ENCODE measurements around the gene ARHGAP6.
"Not testable (repeated sequence)": the region's sequence is repeated elsewhere in the genome, so short reads cannot be mapped to it uniquely, and the experiment has no call there.

Gene ARHGAP6

GRCh38 chrX:11381464-11381863, 284.3 kb downstream of the ARHGAP6 start:
- H3K27me3 Mint-ChIP-seq, result no peaks in the 10 kb centered on the region
- no peak overlapping the region for H3K27ac Mint-ChIP-seq
- no peaks in the 10 kb centered on the region for H3K4me1 Mint-ChIP-seq (ENCODE audit: low read depth)
- H3K36me3 Mint-ChIP-seq (ENCODE audit: low read depth), result no peaks in the 10 kb centered on the region
- H3K4me3 Mint-ChIP-seq, result no peak overlapping the region
- no peaks in the 10 kb centered on the region for H3K9me3 Mint-ChIP-seq

GRCh38 chrX:11380187-11380844, 285.4 kb downstream of the ARHGAP6 start:
- no peak overlapping the region for H3K27ac Mint-ChIP-seq
- H3K36me3 Mint-ChIP-seq (ENCODE audit: low read depth), result no peaks in the 10 kb centered on the region
- H3K9me3 Mint-ChIP-seq, result no peaks in the 10 kb centered on the region
- H3K4me3 Mint-ChIP-seq, result no peak overlapping the region
- no peaks in the 10 kb centered on the region for H3K4me1 Mint-ChIP-seq (ENCODE audit: low read depth)
- H3K27me3 Mint-ChIP-seq, result no peaks in the 10 kb centered on the region

- H3K4me3 Mint-ChIP-seq, result no peak overlapping the region
- H3K27ac Mint-ChIP-seq, result no peak overlapping the region
These were observed 289.6 kb downstream of the ARHGAP6 start for GRCh38 chrX:11376163-11376562.

GRCh38 chrX:11375614-11376119, 290.1 kb downstream of the ARHGAP6 start:
- no peaks in the 10 kb centered on the region for H3K36me3 Mint-ChIP-seq (ENCODE audit: low read depth)
- H3K27me3 Mint-ChIP-seq, result no peaks in the 10 kb centered on the region
- no peak overlapping the region for H3K27ac Mint-ChIP-seq
- H3K4me1 Mint-ChIP-seq (ENCODE audit: low read depth), result no peaks in the 10 kb centered on the region
- no peak overlapping the region for H3K4me3 Mint-ChIP-seq
- no peaks in the 10 kb centered on the region for H3K9me3 Mint-ChIP-seq

More at GRCh38 chrX:11376163-11376562, 289.6 kb downstream of the ARHGAP6 start:
- no peaks in the 10 kb centered on the region for H3K4me1 Mint-ChIP-seq (ENCODE audit: low read depth)
- no peaks in the 10 kb centered on the region for H3K36me3 Mint-ChIP-seq (ENCODE audit: low read depth)
- no peaks in the 10 kb centered on the region for H3K9me3 Mint-ChIP-seq
- no peaks in the 10 kb centered on the region for H3K27me3 Mint-ChIP-seq

GRCh38 chrX:11374570-11374969, 291.1 kb downstream of the ARHGAP6 start:
- no peaks in the 10 kb centered on the region for H3K4me1 Mint-ChIP-seq (ENCODE audit: low read depth)
- H3K27ac Mint-ChIP-seq, result no peak overlapping the region
- no peak overlapping the region for H3K4me3 Mint-ChIP-seq
- no peaks in the 10 kb centered on the region for H3K36me3 Mint-ChIP-seq (ENCODE audit: low read depth)
- peaks cover 2% of the 10 kb centered on the region for H3K9me3 Mint-ChIP-seq
- H3K27me3 Mint-ChIP-seq, result no peaks in the 10 kb centered on the region

GRCh38 chrX:11371106-11371505, 294.6 kb downstream of the ARHGAP6 start:
- H3K27me3 Mint-ChIP-seq, result no peaks in the 10 kb centered on the region
- H3K36me3 Mint-ChIP-seq (ENCODE audit: low read depth), result no peaks in the 10 kb centered on the region
- no peaks in the 10 kb centered on the region for H3K4me1 Mint-ChIP-seq (ENCODE audit: low read depth)
- no peak overlapping the region for H3K27ac Mint-ChIP-seq
- H3K9me3 Mint-ChIP-seq, result peaks cover 3% of the 10 kb centered on the region
- no peak overlapping the region for H3K4me3 Mint-ChIP-seq

GRCh38 chrX:11367609-11368430, 297.9 kb downstream of the ARHGAP6 start:
- Mint-ChIP-seq H3K27ac (no peak overlapping the region), H3K4me3 (no peak overlapping the region), H3K27me3 (no peaks in the 10 kb centered on the region), H3K4me1 (ENCODE audit: low read depth) (no peaks in the 10 kb centered on the region), H3K36me3 (ENCODE audit: low read depth) (no peaks in the 10 kb centered on the region), H3K9me3 (peaks cover 3% of the 10 kb centered on the region)

- H3K4me1 Mint-ChIP-seq (ENCODE audit: low read depth), result no peaks in the 10 kb centered on the region
- no peak overlapping the region for H3K27ac Mint-ChIP-seq
- no peaks in the 10 kb centered on the region for H3K36me3 Mint-ChIP-seq (ENCODE audit: low read depth)
- peaks cover 3% of the 10 kb centered on the region for H3K9me3 Mint-ChIP-seq
- H3K4me3 Mint-ChIP-seq, result no peak overlapping the region
- no peaks in the 10 kb centered on the region for H3K27me3 Mint-ChIP-seq
These were observed 298.6 kb downstream of the ARHGAP6 start for GRCh38 chrX:11366998-11367595.

GRCh38 chrX:11365426-11365825, 300.3 kb downstream of the ARHGAP6 start:
- Mint-ChIP-seq H3K27me3 (no peaks in the 10 kb centered on the region), H3K27ac (no peak overlapping the region), H3K36me3 (ENCODE audit: low read depth) (no peaks in the 10 kb centered on the region), H3K9me3 (peaks cover 3% of the 10 kb centered on the region), H3K4me3 (no peak overlapping the region), H3K4me1 (ENCODE audit: low read depth) (no peaks in the 10 kb centered on the region)

GRCh38 chrX:11364835-11365234, 300.9 kb downstream of the ARHGAP6 start:
- H3K9me3 Mint-ChIP-seq, result peaks cover 3% of the 10 kb centered on the region
- H3K4me1 Mint-ChIP-seq (ENCODE audit: low read depth), result no peaks in the 10 kb centered on the region
- H3K27me3 Mint-ChIP-seq, result no peaks in the 10 kb centered on the region
- H3K27ac Mint-ChIP-seq, result no peak overlapping the region
- no peak overlapping the region for H3K4me3 Mint-ChIP-seq
- H3K36me3 Mint-ChIP-seq (ENCODE audit: low read depth), result no peaks in the 10 kb centered on the region

- not testable (repeated sequence) for H3K27ac Mint-ChIP-seq; H3K4me1 Mint-ChIP-seq (ENCODE audit: low read depth); H3K27me3 Mint-ChIP-seq; H3K9me3 Mint-ChIP-seq; H3K36me3 Mint-ChIP-seq (ENCODE audit: low read depth); H3K4me3 Mint-ChIP-seq
These were observed 301.9 kb downstream of the ARHGAP6 start for GRCh38 chrX:11363825-11364224.

GRCh38 chrX:11363069-11363594, 302.6 kb downstream of the ARHGAP6 start:
- no peak overlapping the region for H3K27ac Mint-ChIP-seq
- H3K4me1 Mint-ChIP-seq (ENCODE audit: low read depth), result no peaks in the 10 kb centered on the region
- H3K36me3 Mint-ChIP-seq (ENCODE audit: low read depth), result no peaks in the 10 kb centered on the region
- no peaks in the 10 kb centered on the region for H3K9me3 Mint-ChIP-seq
- H3K4me3 Mint-ChIP-seq, result no peak overlapping the region
- H3K27me3 Mint-ChIP-seq, result no peaks in the 10 kb centered on the region

- not testable (repeated sequence) for H3K4me3 Mint-ChIP-seq; H3K4me1 Mint-ChIP-seq (ENCODE audit: low read depth); H3K27ac Mint-ChIP-seq; H3K9me3 Mint-ChIP-seq; H3K27me3 Mint-ChIP-seq; H3K36me3 Mint-ChIP-seq (ENCODE audit: low read depth)
These were observed 304.1 kb downstream of the ARHGAP6 start for GRCh38 chrX:11361666-11362065.

- not testable (repeated sequence) for H3K4me1 Mint-ChIP-seq (ENCODE audit: low read depth); H3K36me3 Mint-ChIP-seq (ENCODE audit: low read depth); H3K27me3 Mint-ChIP-seq; H3K9me3 Mint-ChIP-seq; H3K4me3 Mint-ChIP-seq; H3K27ac Mint-ChIP-seq
These were observed 309.8 kb downstream of the ARHGAP6 start for GRCh38 chrX:11355944-11356343.

GRCh38 chrX:11355259-11355909, 310.3 kb downstream of the ARHGAP6 start:
- Mint-ChIP-seq H3K27ac (no peak overlapping the region), H3K4me1 (ENCODE audit: low read depth) (no peaks in the 10 kb centered on the region), H3K27me3 (no peaks in the 10 kb centered on the region), H3K9me3 (no peaks in the 10 kb centered on the region), H3K36me3 (ENCODE audit: low read depth) (no peaks in the 10 kb centered on the region), H3K4me3 (no peak overlapping the region)

Measured in stimulated activated naive CD8-positive, alpha-beta T cell treated with anti-CD3 and anti-CD28 coated beads, Interleukin-15, Interleukin-2, amounts not matched to agents 100 ng/mL and 50 ng/mL, for 24 hours (primary cell).